Stimulated activated CD4-positive, alpha-beta T cell treated with anti-CD3 and anti-CD28 coated beads, Interleukin-1b, Interleukin-23, amount 100 ng/mL, for 1 hour (primary cell): ENCODE results near the gene GRIN1.

Experiments used
- DNase-seq, 2 donors: peaks; one replicate each; pipeline ENCODE4 v3.0.0-alpha.2; 2020; ENCODE audit warnings: low read depth in 2 of 2

GRIN1 gene

GRCh38 chr9:137216188-137216965, 77.4 kb downstream of the GRIN1 start:
- DNase-seq, result no peak

GRCh38 chr9:137217276-137218211, 78.6 kb downstream of the GRIN1 start:
- no peak for DNase-seq

GRCh38 chr9:137218212-137218753, 79.3 kb downstream of the GRIN1 start:
- DNase-seq, result no peak
